Measurements from ENCODE around the gene SLC1A3.

SLC1A3 gene

GRCh38 chr5:36704131-36704530 lies 97.7 kb downstream of the SLC1A3 start:
- H3K4me1 ChIP-seq (ENCODE audit: low read length): peaks cover 23% of the 10 kb centered on the region
- no peaks in the 10 kb centered on the region for H3K9me3 ChIP-seq (ENCODE audit: insufficient read depth, low read length)
- no peak overlapping the region for H3K27ac ChIP-seq (ENCODE audit: low read length)
- no peaks in the 10 kb centered on the region for H3K79me2 ChIP-seq (ENCODE audit: low read length)
- H3K9ac ChIP-seq (ENCODE audit: low read length): no peak overlapping the region
- peaks cover 32% of the 10 kb centered on the region for H3K36me3 ChIP-seq (replicated peaks; ENCODE audit: low read depth, low read length)
- H3K27me3 ChIP-seq (ENCODE audit: low read depth, low read length): no peaks in the 10 kb centered on the region
- no peaks in the 10 kb centered on the region for H4K20me1 ChIP-seq (ENCODE audit: insufficient read depth, low read length)
- H3K4me3 ChIP-seq (ENCODE audit: low read length): no peak overlapping the region
- TF ChIP-seq EZH2phosphoT487 (IDR thresholded peaks at IDR 0.05; ENCODE audit: low read depth) (no peak), CTCF (IDR thresholded peaks at IDR 0.05; ENCODE audit: low read depth, low read length) (no peak)
- H2AFZ ChIP-seq (ENCODE audit: low read depth, low read length): no peak overlapping the region
- no peak overlapping the region for H3K4me2 ChIP-seq (ENCODE audit: low read length)

- Histone ChIP-seq H3K27ac (ENCODE audit: low read length) (no peak overlapping the region), H4K20me1 (ENCODE audit: insufficient read depth, low read length) (no peaks in the 10 kb centered on the region), H3K9me3 (ENCODE audit: insufficient read depth, low read length) (no peaks in the 10 kb centered on the region), H3K36me3 (replicated peaks; ENCODE audit: low read depth, low read length) (peaks cover 32% of the 10 kb centered on the region), H3K4me3 (ENCODE audit: low read length) (no peak overlapping the region), H3K27me3 (ENCODE audit: low read depth, low read length) (no peaks in the 10 kb centered on the region), H3K4me2 (ENCODE audit: low read length) (no peak overlapping the region), H3K79me2 (ENCODE audit: low read length) (no peaks in the 10 kb centered on the region), H3K4me1 (ENCODE audit: low read length) (peaks cover 17% of the 10 kb centered on the region), H2AFZ (ENCODE audit: low read depth, low read length) (no peak overlapping the region), H3K9ac (ENCODE audit: low read length) (no peak overlapping the region)
- TF ChIP-seq EZH2phosphoT487 (IDR thresholded peaks at IDR 0.05; ENCODE audit: low read depth): no peak
- no peak for TF ChIP-seq CTCF (IDR thresholded peaks at IDR 0.05; ENCODE audit: low read depth, low read length)
Measured at GRCh38 chr5:36705055-36705454, 98.6 kb downstream of the SLC1A3 start.

- H3K9ac ChIP-seq (ENCODE audit: low read length): no peak overlapping the region
- no peaks in the 10 kb centered on the region for H3K27me3 ChIP-seq (ENCODE audit: low read depth, low read length)
- no peak overlapping the region for H3K4me3 ChIP-seq (ENCODE audit: low read length)
- no peaks in the 10 kb centered on the region for H3K9me3 ChIP-seq (ENCODE audit: insufficient read depth, low read length)
- H3K4me2 ChIP-seq (ENCODE audit: low read length): no peak overlapping the region
- H3K36me3 ChIP-seq (replicated peaks; ENCODE audit: low read depth, low read length): peaks cover 27% of the 10 kb centered on the region
- no peak for TF ChIP-seq EZH2phosphoT487 (IDR thresholded peaks at IDR 0.05; ENCODE audit: low read depth)
- TF ChIP-seq CTCF (IDR thresholded peaks at IDR 0.05; ENCODE audit: low read depth, low read length): no peak
- no peak overlapping the region for H3K27ac ChIP-seq (ENCODE audit: low read length)
- no peaks in the 10 kb centered on the region; the same call in 1 of the 2 replicates for H4K20me1 ChIP-seq (ENCODE audit: insufficient read depth, low read length)
- H3K4me1 ChIP-seq (ENCODE audit: low read length): peaks cover 5% of the 10 kb centered on the region
- H3K79me2 ChIP-seq (ENCODE audit: low read length): no peaks in the 10 kb centered on the region
- H2AFZ ChIP-seq (ENCODE audit: low read depth, low read length): no peak overlapping the region
Measured at GRCh38 chr5:36706662-36707061, 100.3 kb downstream of the SLC1A3 start.

- H3K4me2 ChIP-seq (ENCODE audit: low read length): no peak overlapping the region
- no peak overlapping the region for H2AFZ ChIP-seq (ENCODE audit: low read depth, low read length)
- TF ChIP-seq EZH2phosphoT487 (IDR thresholded peaks at IDR 0.05; ENCODE audit: low read depth) (no peak), CTCF (IDR thresholded peaks at IDR 0.05; ENCODE audit: low read depth, low read length) (peak; percentile 22)
- H3K4me3 ChIP-seq (ENCODE audit: low read length): no peak overlapping the region
- H3K4me1 ChIP-seq (ENCODE audit: low read length): peaks cover 15% of the 10 kb centered on the region
- no peak overlapping the region for H3K9ac ChIP-seq (ENCODE audit: low read length)
- no peaks in the 10 kb centered on the region; the same call in 1 of the 2 replicates for H3K79me2 ChIP-seq (ENCODE audit: low read length)
- H3K27me3 ChIP-seq (ENCODE audit: low read depth, low read length): no peaks in the 10 kb centered on the region
- H4K20me1 ChIP-seq (ENCODE audit: insufficient read depth, low read length): peaks cover 12% of the 10 kb centered on the region; the same call in 1 of the 2 replicates
- H3K27ac ChIP-seq (ENCODE audit: low read length): no peak overlapping the region
- H3K9me3 ChIP-seq (ENCODE audit: insufficient read depth, low read length): no peaks in the 10 kb centered on the region
- H3K36me3 ChIP-seq (replicated peaks; ENCODE audit: low read depth, low read length): peaks cover 13% of the 10 kb centered on the region
Measured at GRCh38 chr5:36708996-36709395, 102.6 kb downstream of the SLC1A3 start.

All from OCI-LY3 (cell line).